ENCODE measurements around the gene TJAP1. TPM values are rescaled to one million over a fixed set of nuclear protein-coding genes. Genes with fewer than 3 reads are reported as not detected.
"Not testable (repeated sequence)": the region's sequence is repeated elsewhere in the genome, so short reads cannot be mapped to it uniquely, and the experiment has no call there.

TJAP1 gene
- total RNA-seq, 1 experiment from 2014 or later = 17.3 TPM

- not testable (repeated sequence) for H3K27ac ChIP-seq (ENCODE audit: low read length); H3K4me1 ChIP-seq (ENCODE audit: low read length); H4K20me1 ChIP-seq (ENCODE audit: insufficient read depth, low read depth, low read length); H3K9me3 ChIP-seq (ENCODE audit: low read length); H3K27me3 ChIP-seq (ENCODE audit: low read length); H3K9ac ChIP-seq (ENCODE audit: low read length); DNase-seq; H3K9me2 ChIP-seq (replicated peaks; ENCODE audit: insufficient read depth, low read length); H3K4me2 ChIP-seq (ENCODE audit: low read depth, low read length, poor library complexity, severe bottlenecking); H3K4me3 ChIP-seq (ENCODE audit: low read length); H2AFZ ChIP-seq (ENCODE audit: low read length); H3K79me2 ChIP-seq (ENCODE audit: low read length); H3K36me3 ChIP-seq (ENCODE audit: insufficient read depth, low read length)
Measured at GRCh38 chr6:43467265-43467664, 10.1 kb upstream of the TJAP1 start.

DNA sequence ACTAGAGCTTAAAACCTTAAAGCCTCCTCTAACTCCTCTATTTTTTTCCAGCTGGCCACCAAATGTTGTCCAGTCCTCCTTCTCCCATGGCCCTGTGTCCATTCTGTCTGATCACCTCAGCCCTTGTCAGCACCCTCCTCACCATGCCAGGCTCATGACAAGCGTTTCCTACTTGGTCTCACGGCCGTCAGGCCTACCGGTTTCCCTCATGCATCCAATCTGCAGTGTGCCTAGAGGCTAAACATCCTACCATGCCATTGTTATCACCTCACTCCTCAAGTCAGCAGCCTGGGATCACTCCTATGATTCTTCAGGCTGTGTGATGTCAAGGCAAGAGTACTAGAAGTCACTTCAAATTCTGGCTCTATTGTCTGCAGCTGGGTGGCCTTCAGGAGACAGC lies 9.6 kb upstream of the TJAP1 start:
- no peaks in the 10 kb centered on the region for H3K9me3 ChIP-seq (ENCODE audit: low read length)
- no peaks in the 10 kb centered on the region for H3K4me1 ChIP-seq (ENCODE audit: low read length)
- H3K27me3 ChIP-seq (ENCODE audit: low read length) = no peaks in the 10 kb centered on the region
- no peak overlapping the region for H3K27ac ChIP-seq (ENCODE audit: low read length)
- H3K79me2 ChIP-seq (ENCODE audit: low read length) = no peaks in the 10 kb centered on the region
- H3K36me3 ChIP-seq (ENCODE audit: insufficient read depth, low read length) = no peaks in the 10 kb centered on the region
- H3K9ac ChIP-seq (ENCODE audit: low read length) = no peak overlapping the region
- H2AFZ ChIP-seq (ENCODE audit: low read length) = no peak overlapping the region
- no peak overlapping the region for H3K4me3 ChIP-seq (ENCODE audit: low read length)
- H3K9me2 ChIP-seq (replicated peaks; ENCODE audit: insufficient read depth, low read length) = no peaks in the 10 kb centered on the region
- DNase-seq = no peak
- no peaks in the 10 kb centered on the region for H4K20me1 ChIP-seq (ENCODE audit: insufficient read depth, low read depth, low read length)
- H3K4me2 ChIP-seq (ENCODE audit: low read depth, low read length, poor library complexity, severe bottlenecking) = no peak overlapping the region

- H3K9me2 ChIP-seq (replicated peaks; ENCODE audit: insufficient read depth, low read length) = no peaks in the 10 kb centered on the region
- no peaks in the 10 kb centered on the region for H3K79me2 ChIP-seq (ENCODE audit: low read length)
- H3K9ac ChIP-seq (ENCODE audit: low read length) = no peak overlapping the region
- DNase-seq = no peak
- no peaks in the 10 kb centered on the region for H3K27me3 ChIP-seq (ENCODE audit: low read length)
- H3K4me3 ChIP-seq (ENCODE audit: low read length) = no peak overlapping the region
- H4K20me1 ChIP-seq (ENCODE audit: insufficient read depth, low read depth, low read length) = no peaks in the 10 kb centered on the region
- no peak overlapping the region for H3K27ac ChIP-seq (ENCODE audit: low read length)
- no peaks in the 10 kb centered on the region for H3K4me1 ChIP-seq (ENCODE audit: low read length)
- H3K36me3 ChIP-seq (ENCODE audit: insufficient read depth, low read length) = no peaks in the 10 kb centered on the region
- no peak overlapping the region for H2AFZ ChIP-seq (ENCODE audit: low read length)
- H3K4me2 ChIP-seq (ENCODE audit: low read depth, low read length, poor library complexity, severe bottlenecking) = no peak overlapping the region
- H3K9me3 ChIP-seq (ENCODE audit: low read length) = no peaks in the 10 kb centered on the region
Measured at GRCh38 chr6:43468240-43468639, 9.1 kb upstream of the TJAP1 start.

DNA sequence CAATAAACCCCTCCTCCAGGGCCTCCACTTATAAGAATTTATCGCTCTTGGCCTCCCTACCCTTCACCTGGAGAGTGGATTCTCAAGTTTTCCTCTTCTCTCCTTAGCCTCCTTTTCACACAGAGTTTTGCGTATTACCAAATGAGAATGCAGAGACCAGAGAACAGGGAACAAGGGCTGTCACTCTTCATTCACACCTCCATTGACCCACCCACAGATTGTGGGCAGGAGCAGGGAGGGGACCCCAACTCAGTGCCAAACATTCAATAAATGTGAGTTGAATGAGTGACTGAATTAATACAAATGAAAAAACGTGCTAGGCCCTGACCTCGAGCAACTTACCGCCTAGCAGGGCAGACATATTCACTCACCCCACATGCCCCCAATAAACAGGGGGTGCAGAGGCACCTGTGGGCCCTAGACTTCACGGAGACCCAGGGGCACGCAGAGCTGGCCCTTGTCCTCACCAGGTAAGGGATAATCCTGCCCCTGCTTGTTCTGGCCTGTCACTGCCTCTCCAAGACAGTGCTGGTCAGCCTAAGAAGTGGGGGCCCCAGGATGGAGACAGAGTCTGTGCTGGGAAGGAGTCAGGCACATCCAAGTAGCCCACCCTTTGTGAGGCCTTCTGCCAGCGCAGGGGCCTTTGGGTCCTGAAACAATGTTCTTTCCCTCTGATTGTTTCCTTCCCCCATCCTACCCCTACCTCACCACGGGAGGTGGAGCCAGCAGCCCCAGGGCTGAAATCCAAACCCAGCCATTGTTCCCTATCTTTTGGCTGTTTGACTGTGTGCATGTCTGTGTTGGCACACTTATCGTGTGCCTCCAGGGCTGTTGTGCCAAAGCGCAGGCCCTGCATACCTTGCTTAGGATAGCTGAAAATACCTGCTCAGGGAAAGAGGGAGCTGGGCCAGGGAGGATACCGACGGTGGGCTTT lies 8.4 kb upstream of the TJAP1 start:
- Histone ChIP-seq H3K9ac (ENCODE audit: low read length) (no peak overlapping the region), H3K27ac (ENCODE audit: low read length) (no peak overlapping the region), H3K36me3 (ENCODE audit: insufficient read depth, low read length) (no peaks in the 10 kb centered on the region), H3K27me3 (ENCODE audit: low read length) (no peaks in the 10 kb centered on the region), H4K20me1 (ENCODE audit: insufficient read depth, low read depth, low read length) (no peaks in the 10 kb centered on the region), H3K9me3 (ENCODE audit: low read length) (no peaks in the 10 kb centered on the region), H3K4me2 (ENCODE audit: low read depth, low read length, poor library complexity, severe bottlenecking) (no peak overlapping the region), H3K4me3 (ENCODE audit: low read length) (no peak overlapping the region), H3K9me2 (replicated peaks; ENCODE audit: insufficient read depth, low read length) (no peaks in the 10 kb centered on the region), H3K4me1 (ENCODE audit: low read length) (no peaks in the 10 kb centered on the region), H2AFZ (ENCODE audit: low read length) (no peak overlapping the region), H3K79me2 (ENCODE audit: low read length) (no peaks in the 10 kb centered on the region)
- DNase-seq = no peak

DNA sequence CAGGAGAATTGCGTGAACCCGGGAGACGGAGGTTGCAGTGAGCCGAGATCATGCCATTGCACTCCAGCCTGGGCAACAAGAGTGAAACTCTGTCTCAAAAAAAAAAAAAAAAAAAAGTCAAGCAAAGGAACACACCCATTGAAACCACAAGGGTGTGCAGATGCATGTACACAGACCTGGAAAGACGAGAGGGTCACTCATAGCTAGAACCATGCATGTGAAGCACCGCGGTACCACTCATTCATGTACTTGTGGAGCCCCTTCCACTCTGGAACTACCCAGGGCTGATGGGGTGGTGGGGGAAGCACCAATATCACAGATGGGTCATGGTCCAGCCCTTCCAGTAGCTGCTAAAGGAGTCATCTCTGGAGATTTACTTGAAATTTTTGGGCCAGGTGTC lies 7.4 kb upstream of the TJAP1 start:
- H4K20me1 ChIP-seq (ENCODE audit: insufficient read depth, low read depth, low read length) = no peaks in the 10 kb centered on the region
- H3K79me2 ChIP-seq (ENCODE audit: low read length) = no peaks in the 10 kb centered on the region
- H3K4me1 ChIP-seq (ENCODE audit: low read length) = no peaks in the 10 kb centered on the region
- H3K27ac ChIP-seq (ENCODE audit: low read length) = no peak overlapping the region
- no peaks in the 10 kb centered on the region for H3K27me3 ChIP-seq (ENCODE audit: low read length)
- H3K9me3 ChIP-seq (ENCODE audit: low read length) = no peaks in the 10 kb centered on the region
- H3K9ac ChIP-seq (ENCODE audit: low read length) = no peak overlapping the region
- H3K9me2 ChIP-seq (replicated peaks; ENCODE audit: insufficient read depth, low read length) = no peaks in the 10 kb centered on the region
- no peaks in the 10 kb centered on the region for H3K36me3 ChIP-seq (ENCODE audit: insufficient read depth, low read length)
- H3K4me2 ChIP-seq (ENCODE audit: low read depth, low read length, poor library complexity, severe bottlenecking) = no peak overlapping the region
- no peak for DNase-seq
- no peak overlapping the region for H2AFZ ChIP-seq (ENCODE audit: low read length)
- H3K4me3 ChIP-seq (ENCODE audit: low read length) = no peak overlapping the region

DNA sequence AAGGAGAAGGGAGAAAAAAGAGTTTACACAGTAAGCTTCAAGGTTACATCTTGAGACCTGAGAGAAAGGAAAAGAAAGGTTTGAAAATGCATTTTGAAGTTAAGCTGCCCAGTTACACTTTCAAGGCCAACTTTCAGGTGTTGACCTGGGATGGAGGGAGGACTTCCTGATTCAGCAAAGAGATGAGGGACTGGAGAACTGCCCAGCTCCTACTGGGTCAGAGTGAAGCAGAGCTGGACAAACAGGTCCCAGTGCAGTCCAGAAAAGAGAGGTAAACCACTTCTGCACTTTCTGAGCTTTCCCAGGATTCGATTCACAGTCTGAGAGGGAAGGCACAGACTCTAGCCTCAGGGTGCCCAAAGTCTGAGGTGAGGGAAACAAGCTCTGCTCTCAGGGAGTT lies 6.0 kb upstream of the TJAP1 start:
- Histone ChIP-seq H3K27ac (ENCODE audit: low read length) (no peak overlapping the region), H3K9ac (ENCODE audit: low read length) (no peak overlapping the region), H3K4me3 (ENCODE audit: low read length) (no peak overlapping the region), H3K27me3 (ENCODE audit: low read length) (no peaks in the 10 kb centered on the region), H3K4me2 (ENCODE audit: low read depth, low read length, poor library complexity, severe bottlenecking) (no peak overlapping the region), H3K79me2 (ENCODE audit: low read length) (no peaks in the 10 kb centered on the region), H3K4me1 (ENCODE audit: low read length) (no peaks in the 10 kb centered on the region), H3K36me3 (ENCODE audit: insufficient read depth, low read length) (no peaks in the 10 kb centered on the region), H3K9me3 (ENCODE audit: low read length) (no peaks in the 10 kb centered on the region), H4K20me1 (ENCODE audit: insufficient read depth, low read depth, low read length) (no peaks in the 10 kb centered on the region), H3K9me2 (replicated peaks; ENCODE audit: insufficient read depth, low read length) (no peaks in the 10 kb centered on the region), H2AFZ (ENCODE audit: low read length) (no peak overlapping the region)
- DNase-seq = no peak

DNA sequence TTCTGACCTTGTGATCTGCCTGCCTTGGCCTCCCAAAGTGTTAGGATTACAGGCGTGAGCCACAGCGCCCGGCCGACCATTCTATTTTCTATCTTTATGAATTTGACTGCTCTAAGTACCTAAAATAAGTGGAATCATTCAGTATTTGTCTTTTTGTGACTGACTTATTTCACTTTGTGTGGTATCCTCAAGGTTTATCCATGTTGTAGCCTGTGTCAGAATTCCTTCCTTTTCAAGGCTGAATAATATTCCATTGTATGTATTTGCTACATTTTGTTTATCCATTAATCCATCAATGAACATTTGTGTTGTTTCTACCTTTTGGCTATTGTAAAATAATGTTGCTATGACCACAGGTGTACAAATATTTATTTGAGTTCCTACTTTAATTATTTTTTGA lies 4.9 kb upstream of the TJAP1 start:
- H3K4me1 ChIP-seq (ENCODE audit: low read length) = peaks cover 6% of the 10 kb centered on the region
- H3K27ac ChIP-seq (ENCODE audit: low read length) = no peak overlapping the region
- no peak overlapping the region for H2AFZ ChIP-seq (ENCODE audit: low read length)
- H3K9me3 ChIP-seq (ENCODE audit: low read length) = no peaks in the 10 kb centered on the region
- peaks cover 1% of the 10 kb centered on the region for H3K79me2 ChIP-seq (ENCODE audit: low read length)
- no peaks in the 10 kb centered on the region for H3K9me2 ChIP-seq (replicated peaks; ENCODE audit: insufficient read depth, low read length)
- H3K27me3 ChIP-seq (ENCODE audit: low read length) = no peaks in the 10 kb centered on the region
- no peak for DNase-seq
- no peaks in the 10 kb centered on the region for H4K20me1 ChIP-seq (ENCODE audit: insufficient read depth, low read depth, low read length)
- H3K4me2 ChIP-seq (ENCODE audit: low read depth, low read length, poor library complexity, severe bottlenecking) = no peak overlapping the region
- H3K4me3 ChIP-seq (ENCODE audit: low read length) = no peak overlapping the region
- no peaks in the 10 kb centered on the region for H3K36me3 ChIP-seq (ENCODE audit: insufficient read depth, low read length)
- H3K9ac ChIP-seq (ENCODE audit: low read length) = no peak overlapping the region

DNA sequence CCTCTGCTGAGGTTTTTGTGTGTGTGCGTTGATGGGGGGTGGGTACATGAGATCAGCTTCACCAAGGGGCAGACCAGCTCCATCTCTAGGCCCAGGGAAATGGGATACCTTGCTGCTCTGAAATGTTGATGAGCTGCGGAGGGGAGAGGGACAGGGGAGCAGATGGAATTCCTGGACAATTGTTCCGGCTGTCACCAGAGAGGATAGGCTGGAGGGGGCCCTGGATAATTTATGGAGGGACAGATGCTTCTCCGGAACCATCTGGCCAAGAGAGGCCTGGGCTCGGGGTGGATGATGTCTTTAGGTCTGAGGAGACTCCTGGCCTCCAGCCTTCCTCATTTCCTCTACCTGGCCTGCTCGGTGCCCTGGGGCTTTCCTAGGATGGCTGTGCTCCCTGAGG lies 1.9 kb upstream of the TJAP1 start:
- no peak overlapping the region for H2AFZ ChIP-seq (ENCODE audit: low read length)
- no peaks in the 10 kb centered on the region for H3K27me3 ChIP-seq (ENCODE audit: low read length)
- no peaks in the 10 kb centered on the region for H3K36me3 ChIP-seq (ENCODE audit: insufficient read depth, low read length)
- H3K9ac ChIP-seq (ENCODE audit: low read length) = no peak overlapping the region
- H3K79me2 ChIP-seq (ENCODE audit: low read length) = peaks cover 29% of the 10 kb centered on the region
- no peak overlapping the region for H3K4me2 ChIP-seq (ENCODE audit: low read depth, low read length, poor library complexity, severe bottlenecking)
- no peak for DNase-seq
- no peaks in the 10 kb centered on the region for H3K9me3 ChIP-seq (ENCODE audit: low read length)
- no peak overlapping the region for H3K4me3 ChIP-seq (ENCODE audit: low read length)
- H3K27ac ChIP-seq (ENCODE audit: low read length) = no peak overlapping the region
- H3K9me2 ChIP-seq (replicated peaks; ENCODE audit: insufficient read depth, low read length) = no peaks in the 10 kb centered on the region
- H3K4me1 ChIP-seq (ENCODE audit: low read length) = peaks cover 25% of the 10 kb centered on the region
- H4K20me1 ChIP-seq (ENCODE audit: insufficient read depth, low read depth, low read length) = no peaks in the 10 kb centered on the region
